Activated T-cell treated with anti-CD3 and anti-CD28 coated beads, Interleukin-2, amount 50 U/mL, for 72 hours (primary cell): Measurements from ENCODE around the gene BORCS5. TPM values are rescaled to one million over a fixed set of nuclear protein-coding genes. Genes with fewer than 3 reads are reported as not detected.

Experiments used
- ATAC-seq, 2 donors: fragments of 150-1000 bp; cut with Tn5 transposase; replicated peaks in 1 of 2; 2 replicates each; pipeline ENCODE4 v1.10.0; 2021; ENCODE audit warnings: moderate library complexity in 2 of 2, mild to moderate bottlenecking in 1 of 2
- DNase-seq, 2 donors: peaks; one replicate each; pipeline ENCODE4 v3.0.0; 2021 to 2022; ENCODE audit warnings: mixed read lengths in 1 of 2
- H3K27ac Mint-ChIP-seq: one replicate; pipeline ENCODE4 v1.8.0; 2022; ENCODE audit warnings: mild to moderate bottlenecking, moderate library complexity, mixed read lengths
- H3K27me3 Mint-ChIP-seq: one replicate; pipeline ENCODE4 v1.8.0; 2022; ENCODE audit warnings: low read depth, mixed read lengths
- H3K36me3 Mint-ChIP-seq, 2 donors: one replicate each; pipeline ENCODE4 v1.8.0; 2022; ENCODE audit warnings: mixed read lengths in 2 of 2, mild to moderate bottlenecking in 1 of 2; ENCODE audit not compliant: insufficient read depth in 2 of 2
- H3K4me1 Mint-ChIP-seq: one replicate; pipeline ENCODE4 v1.8.0; 2022; ENCODE audit warnings: low read depth, mixed read lengths
- H3K4me3 Mint-ChIP-seq, 2 donors: one replicate each; pipeline ENCODE4 v1.8.0; 2022; ENCODE audit warnings: mild to moderate bottlenecking in 2 of 2, mixed read lengths in 2 of 2, moderate library complexity in 2 of 2
- H3K9me3 Mint-ChIP-seq, 2 donors: one replicate each; pipeline ENCODE4 v1.8.0; 2022; ENCODE audit warnings: mixed read lengths in 2 of 2
- total RNA-seq, 2 donors: library from RNA; stranded (reverse); gene quantifications; one replicate each; pipeline ENCODE4 v1.2.3, GENCODE V29; 2022

Gene BORCS5
- total RNA-seq, 2 donors from 2014 or later: 37.7 to 44.9 TPM

DNA sequence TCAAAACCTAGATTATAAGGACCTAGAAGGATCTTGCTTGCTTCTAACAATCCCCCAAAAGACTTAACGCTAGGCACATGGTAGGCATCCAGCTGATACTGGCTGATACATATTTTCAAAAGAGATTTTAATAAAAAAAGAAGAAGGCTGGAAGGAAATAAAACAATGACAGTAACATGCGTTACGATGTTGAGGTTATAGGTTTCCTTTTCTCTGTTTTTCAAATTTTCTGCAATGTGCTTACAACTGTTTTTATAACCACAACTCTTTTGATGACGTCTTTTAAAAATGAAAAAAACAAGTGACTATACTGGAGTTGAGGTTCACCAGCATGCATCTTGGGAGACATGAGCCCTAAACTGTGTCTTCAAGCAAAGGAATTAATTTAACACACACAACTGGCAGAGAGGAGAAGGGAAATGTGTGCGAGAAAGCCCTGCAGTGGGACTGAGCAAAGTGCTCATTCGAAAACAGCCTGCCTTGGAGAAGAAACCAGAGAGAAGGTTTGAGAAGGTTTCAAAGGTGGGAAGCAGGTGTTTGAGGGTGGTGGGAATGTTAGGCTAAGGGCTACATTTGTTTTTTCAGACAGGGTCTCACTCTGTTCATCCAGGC, 125.4 kb downstream of the BORCS5 start:
- ATAC-seq: peak; percentile 63 to 75
- peaks cover 76% of the 10 kb centered on the region for H3K4me1 Mint-ChIP-seq
- H3K9me3 Mint-ChIP-seq: no peaks in the 10 kb centered on the region
- no peaks in the 10 kb centered on the region for H3K27me3 Mint-ChIP-seq
- H3K4me3 Mint-ChIP-seq: peak overlapping the region; percentile 83 to 87
- DNase-seq: peak; percentile 45 to 47
- peak overlapping the region; percentile 96 for H3K27ac Mint-ChIP-seq
- peaks cover 35 to 53% of the 10 kb centered on the region in 2 donors for H3K36me3 Mint-ChIP-seq

DNA sequence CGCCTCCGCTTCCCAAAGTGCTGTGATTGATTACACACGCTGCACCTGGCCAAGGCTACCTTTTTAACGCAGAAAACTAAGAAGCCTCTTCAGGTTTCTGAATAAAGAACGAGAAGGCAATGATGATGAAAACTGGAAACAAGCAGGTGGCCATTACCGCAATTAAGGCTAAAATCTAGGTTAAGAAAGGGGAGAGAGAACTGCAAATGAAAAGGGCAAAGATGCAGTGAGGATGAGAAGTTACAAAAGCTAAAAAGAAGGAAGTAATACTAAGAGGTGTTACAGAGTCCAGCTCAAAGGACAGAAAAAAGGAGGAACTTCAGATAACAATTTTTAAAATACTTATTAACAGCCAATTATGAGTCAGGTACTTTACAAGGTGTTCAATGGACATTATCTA, 126.1 kb downstream of the BORCS5 start:
- DNase-seq: no peak
- ATAC-seq: no peak
- Mint-ChIP-seq H3K27ac (peak overlapping the region; percentile 96), H3K9me3 (peaks cover under 1 to 1% of the 10 kb centered on the region in 2 donors), H3K4me3 (peak overlapping the region; percentile 83 to 87), H3K27me3 (no peaks in the 10 kb centered on the region), H3K4me1 (peaks cover 76% of the 10 kb centered on the region), H3K36me3 (peaks cover 33 to 48% of the 10 kb centered on the region in 2 donors)

GRCh38 chr12:12483438-12483837, 126.6 kb downstream of the BORCS5 start:
- peak overlapping the region; percentile 60 to 91 for H3K4me3 Mint-ChIP-seq
- peak overlapping the region; percentile 96 for H3K27ac Mint-ChIP-seq
- peaks cover 79% of the 10 kb centered on the region for H3K4me1 Mint-ChIP-seq
- ATAC-seq (no peak), DNase-seq (no peak)
- H3K36me3 Mint-ChIP-seq: peaks cover 38 to 51% of the 10 kb centered on the region in 2 donors
- peaks cover 4 to 5% of the 10 kb centered on the region in 2 donors for H3K9me3 Mint-ChIP-seq
- H3K27me3 Mint-ChIP-seq: no peaks in the 10 kb centered on the region

GRCh38 chr12:12486661-12487240, 129.9 kb downstream of the BORCS5 start:
- peak; percentile 59 to 63 for ATAC-seq
- Mint-ChIP-seq H3K27me3 (no peaks in the 10 kb centered on the region), H3K9me3 (peaks cover 4 to 5% of the 10 kb centered on the region in 2 donors), H3K4me3 (peak overlapping the region in 1 of 2 donors; percentile 37), H3K36me3 (peaks cover 28 to 40% of the 10 kb centered on the region in 2 donors), H3K4me1 (peaks cover 54% of the 10 kb centered on the region), H3K27ac (peak overlapping the region; percentile 88)
- peak; percentile 42 to 45 for DNase-seq

DNA sequence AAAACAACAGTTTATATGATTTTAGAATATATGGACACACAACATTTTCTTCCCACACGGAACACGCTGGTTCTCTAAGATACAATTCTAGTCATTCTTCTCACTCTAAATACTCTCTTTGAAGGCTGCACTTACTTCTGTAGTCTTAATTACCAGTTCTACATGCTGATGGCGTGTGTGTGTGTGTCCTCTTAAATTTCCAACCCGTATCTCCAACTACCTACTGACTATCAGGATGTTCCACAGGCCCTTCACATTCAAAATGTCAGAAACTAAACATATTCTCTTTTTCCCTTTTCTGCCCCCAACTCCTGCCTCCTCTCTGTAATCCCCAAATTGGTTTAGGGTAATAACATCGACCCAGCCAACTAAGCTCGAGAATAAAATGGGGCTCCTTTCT, 130.6 kb downstream of the BORCS5 start:
- peaks cover 24 to 35% of the 10 kb centered on the region in 2 donors for H3K36me3 Mint-ChIP-seq
- ATAC-seq: no peak
- H3K27ac Mint-ChIP-seq: peak overlapping the region; percentile 88
- H3K27me3 Mint-ChIP-seq: no peaks in the 10 kb centered on the region
- peaks cover 46% of the 10 kb centered on the region for H3K4me1 Mint-ChIP-seq
- H3K4me3 Mint-ChIP-seq: peak overlapping the region; percentile 1 to 37
- H3K9me3 Mint-ChIP-seq: peaks cover 4 to 5% of the 10 kb centered on the region in 2 donors
- no peak for DNase-seq

DNA sequence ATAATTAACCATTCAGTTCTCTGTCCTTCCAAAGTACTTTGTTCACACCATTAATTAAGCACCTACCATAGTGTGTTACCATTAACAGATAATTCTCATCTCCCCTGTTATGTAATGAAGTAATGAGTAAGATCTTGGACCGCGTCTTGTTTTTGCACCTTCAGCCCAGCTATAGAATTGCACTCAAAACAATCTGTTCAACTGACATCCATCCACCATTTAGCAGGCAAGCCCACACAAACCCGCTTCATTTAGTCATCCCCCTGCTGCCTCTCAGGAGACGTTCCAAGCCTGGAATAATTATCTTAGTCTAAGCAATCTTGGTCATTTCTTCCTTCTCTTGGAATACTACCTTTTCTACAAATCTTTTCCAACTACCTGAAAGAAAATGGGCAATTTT, 131.4 kb downstream of the BORCS5 start:
- Mint-ChIP-seq H3K27ac (peak overlapping the region; percentile 88), H3K9me3 (peaks cover 4 to 5% of the 10 kb centered on the region in 2 donors), H3K27me3 (no peaks in the 10 kb centered on the region), H3K4me3 (peak overlapping the region in 1 of 2 donors; percentile 37), H3K4me1 (peaks cover 38% of the 10 kb centered on the region), H3K36me3 (peaks cover 21 to 30% of the 10 kb centered on the region in 2 donors)
- DNase-seq (no peak), ATAC-seq (no peak)

- DNase-seq (no peak), ATAC-seq (peak; percentile 35 to 59)
- H3K9me3 Mint-ChIP-seq: peaks cover 4 to 5% of the 10 kb centered on the region in 2 donors
- H3K36me3 Mint-ChIP-seq: peaks cover 15 to 26% of the 10 kb centered on the region in 2 donors
- peaks cover 32% of the 10 kb centered on the region for H3K4me1 Mint-ChIP-seq
- peak overlapping the region; percentile 88 for H3K27ac Mint-ChIP-seq
- H3K4me3 Mint-ChIP-seq: peak overlapping the region in 1 of 2 donors; percentile 37
- H3K27me3 Mint-ChIP-seq: no peaks in the 10 kb centered on the region
Observed at GRCh38 chr12:12488823-12489550, 132.1 kb downstream of the BORCS5 start.

GRCh38 chr12:12491606-12492005, 134.7 kb downstream of the BORCS5 start:
- ATAC-seq (peak; percentile 53 to 58), DNase-seq (no peak)
- H3K36me3 Mint-ChIP-seq: peaks cover 12 to 15% of the 10 kb centered on the region in 2 donors
- peaks cover 4 to 5% of the 10 kb centered on the region in 2 donors for H3K9me3 Mint-ChIP-seq
- H3K4me1 Mint-ChIP-seq: peaks cover 30% of the 10 kb centered on the region
- no peak overlapping the region for H3K27ac Mint-ChIP-seq
- no peak overlapping the region for H3K4me3 Mint-ChIP-seq
- no peaks in the 10 kb centered on the region for H3K27me3 Mint-ChIP-seq

GRCh38 chr12:12492547-12492946, 135.7 kb downstream of the BORCS5 start:
- Mint-ChIP-seq H3K4me3 (no peak overlapping the region), H3K4me1 (peaks cover 20% of the 10 kb centered on the region), H3K36me3 (peaks cover 12 to 15% of the 10 kb centered on the region in 2 donors), H3K9me3 (peaks cover 4 to 5% of the 10 kb centered on the region in 2 donors), H3K27me3 (no peaks in the 10 kb centered on the region), H3K27ac (no peak overlapping the region)
- DNase-seq (no peak), ATAC-seq (no peak)

GRCh38 chr12:12495536-12495935, 138.7 kb downstream of the BORCS5 start:
- H3K27ac Mint-ChIP-seq: peak overlapping the region; percentile 20
- no peaks in the 10 kb centered on the region for H3K9me3 Mint-ChIP-seq
- ATAC-seq: no peak
- peak overlapping the region in 1 of 2 donors; percentile 12 for H3K4me3 Mint-ChIP-seq
- H3K27me3 Mint-ChIP-seq: no peaks in the 10 kb centered on the region
- peaks cover 4 to 10% of the 10 kb centered on the region in 2 donors for H3K36me3 Mint-ChIP-seq
- no peak for DNase-seq
- peaks cover 10% of the 10 kb centered on the region for H3K4me1 Mint-ChIP-seq

DNA sequence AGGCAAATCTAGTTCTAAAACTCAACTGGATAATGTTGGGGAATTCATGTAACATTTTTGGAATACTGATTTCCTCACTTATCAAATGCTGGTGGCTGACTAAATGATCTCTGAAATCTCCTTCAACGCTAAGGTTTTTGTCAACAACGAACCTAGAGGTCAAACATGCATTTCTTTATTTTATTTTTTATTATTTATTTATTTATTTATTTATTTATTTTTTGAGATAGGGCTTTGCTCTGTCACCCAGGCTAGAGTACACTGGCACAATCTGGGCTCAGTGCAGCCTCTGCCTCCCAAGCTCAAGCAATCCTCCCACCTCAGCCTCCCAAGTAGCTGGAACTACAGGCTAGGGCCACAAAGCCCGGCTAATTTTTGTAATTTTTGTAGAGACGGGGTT, 141.3 kb downstream of the BORCS5 start:
- H3K27ac Mint-ChIP-seq: no peak overlapping the region
- no peaks in the 10 kb centered on the region for H3K27me3 Mint-ChIP-seq
- no peak for ATAC-seq
- peaks cover 33% of the 10 kb centered on the region for H3K4me1 Mint-ChIP-seq
- H3K36me3 Mint-ChIP-seq: peaks cover 10% of the 10 kb centered on the region in 2 donors
- no peak for DNase-seq
- H3K9me3 Mint-ChIP-seq: no peaks in the 10 kb centered on the region
- H3K4me3 Mint-ChIP-seq: no peak overlapping the region

GRCh38 chr12:12499909-12500604, 143.2 kb downstream of the BORCS5 start:
- ATAC-seq (no peak), DNase-seq (no peak)
- Mint-ChIP-seq H3K27me3 (no peaks in the 10 kb centered on the region), H3K27ac (peak overlapping the region; percentile 44), H3K9me3 (no peaks in the 10 kb centered on the region), H3K36me3 (peaks cover 11% of the 10 kb centered on the region in 2 donors), H3K4me1 (peaks cover 52% of the 10 kb centered on the region), H3K4me3 (peak overlapping the region in 1 of 2 donors; percentile 38)
